ENCODE data around the gene RTL5.

RTL5 gene

GRCh38 chrX:72159769-72160168 lies 28.1 kb upstream of the RTL5 start:
- POLR2A ChIA-PET, result no interaction called here

GRCh38 chrX:72158773-72159172 lies 27.1 kb upstream of the RTL5 start:
- H3K27ac ChIP-seq (ENCODE audit: insufficient read depth in 1 of 2, low read depth in 1 of 2, low read length in 2 of 2, poor library complexity in 1 of 2, severe bottlenecking in 2 of 2), result no peak overlapping the region
- peaks cover 0 to 17% (median 3%) of the 10 kb centered on the region in 5 experiments for H3K9me3 ChIP-seq (ENCODE audit: control extremely low read depth in 1 of 5, control insufficient read depth in 4 of 5, insufficient read depth in 2 of 5, low read depth in 1 of 5, low read length in 4 of 5)
- no peak for DNase-seq
- WGBS (ENCODE audit: insufficient coverage), result 100% methylated on average over 3 of the region's 3 CpGs
- H3K27me3 ChIP-seq (replicated peaks in 2 of 5; ENCODE audit: control insufficient read depth in 4 of 5, insufficient read depth in 5 of 5, low read length in 4 of 5), result peaks cover 0 to 12% (median 0%) of the 10 kb centered on the region in 5 experiments
- no peaks in the 10 kb centered on the region for H3K4me1 ChIP-seq (ENCODE audit: control extremely low read depth in 1 of 4, control insufficient read depth in 4 of 4, insufficient read depth in 4 of 4, low read length in 3 of 4)
- ChIA-PET CTCF (no interaction called here), POLR2A (interaction anchor here (0.6 kb wide), 1 partner anchor 133 kb away, joined by 4 read pairs; no protein-coding TSS in a partner anchor)
- no peak overlapping the region for H3K4me3 ChIP-seq (ENCODE audit: control insufficient read depth in 1 of 7, extremely low read depth in 1 of 7, insufficient read depth in 4 of 7, low read depth in 2 of 7, low read length in 6 of 7)
- H3K36me3 ChIP-seq (ENCODE audit: control insufficient read depth in 4 of 4, insufficient read depth in 4 of 4, low read length in 3 of 4), result no peaks in the 10 kb centered on the region

More at GRCh38 chrX:72159769-72160168, 28.1 kb upstream of the RTL5 start:
- CTCF ChIA-PET, result no interaction called here
- 83% methylated on average over 8 of the region's 10 CpGs for WGBS (ENCODE audit: insufficient coverage)
- Histone ChIP-seq H3K4me3 (ENCODE audit: control insufficient read depth in 1 of 7, extremely low read depth in 1 of 7, insufficient read depth in 4 of 7, low read depth in 2 of 7, low read length in 6 of 7) (no peak overlapping the region), H3K27me3 (replicated peaks in 2 of 5; ENCODE audit: control insufficient read depth in 4 of 5, insufficient read depth in 5 of 5, low read length in 4 of 5) (peaks cover 0 to 12% (median 0%) of the 10 kb centered on the region in 5 experiments), H3K9me3 (ENCODE audit: control extremely low read depth in 1 of 5, control insufficient read depth in 4 of 5, insufficient read depth in 2 of 5, low read depth in 1 of 5, low read length in 4 of 5) (peaks cover 0 to 14% (median 3%) of the 10 kb centered on the region in 5 experiments), H3K36me3 (ENCODE audit: control insufficient read depth in 4 of 4, insufficient read depth in 4 of 4, low read length in 3 of 4) (no peaks in the 10 kb centered on the region), H3K4me1 (ENCODE audit: control extremely low read depth in 1 of 4, control insufficient read depth in 4 of 4, insufficient read depth in 4 of 4, low read length in 3 of 4) (no peaks in the 10 kb centered on the region), H3K27ac (ENCODE audit: insufficient read depth in 1 of 2, low read depth in 1 of 2, low read length in 2 of 2, poor library complexity in 1 of 2, severe bottlenecking in 2 of 2) (no peak overlapping the region)
- no peak for DNase-seq

- Histone ChIP-seq H3K4me1 (ENCODE audit: control extremely low read depth in 1 of 4, control insufficient read depth in 4 of 4, insufficient read depth in 4 of 4, low read length in 3 of 4) (peaks cover 0 to 6% (median 2%) of the 10 kb centered on the region in 4 experiments), H3K27ac (ENCODE audit: insufficient read depth in 1 of 2, low read depth in 1 of 2, low read length in 2 of 2, poor library complexity in 1 of 2, severe bottlenecking in 2 of 2) (no peak overlapping the region), H3K9me3 (ENCODE audit: control extremely low read depth in 1 of 5, control insufficient read depth in 4 of 5, insufficient read depth in 2 of 5, low read depth in 1 of 5, low read length in 4 of 5) (no peaks in the 10 kb centered on the region), H3K4me3 (ENCODE audit: control insufficient read depth in 1 of 7, extremely low read depth in 1 of 7, insufficient read depth in 4 of 7, low read depth in 2 of 7, low read length in 6 of 7) (no peak overlapping the region), H3K36me3 (ENCODE audit: control insufficient read depth in 4 of 4, insufficient read depth in 4 of 4, low read length in 3 of 4) (peaks cover 0 to 4% (median 0%) of the 10 kb centered on the region in 4 experiments), H3K27me3 (replicated peaks in 2 of 5; ENCODE audit: control insufficient read depth in 4 of 5, insufficient read depth in 5 of 5, low read length in 4 of 5) (peaks cover 0 to 31% (median 0%) of the 10 kb centered on the region in 5 experiments)
- no peak for DNase-seq
- CTCF ChIA-PET, result no interaction called here
- no CpG with 5 or more reads among the region's 2 CpGs for WGBS (ENCODE audit: insufficient coverage)
- POLR2A ChIA-PET, result no interaction called here
Measured at GRCh38 chrX:72146527-72146926, 14.8 kb upstream of the RTL5 start.

- no CpG with 5 or more reads among the region's 2 CpGs for WGBS (ENCODE audit: insufficient coverage)
- Histone ChIP-seq H3K4me1 (ENCODE audit: control extremely low read depth in 1 of 4, control insufficient read depth in 4 of 4, insufficient read depth in 4 of 4, low read length in 3 of 4) (peaks cover 0 to 6% (median 2%) of the 10 kb centered on the region in 4 experiments), H3K27me3 (replicated peaks in 2 of 5; ENCODE audit: control insufficient read depth in 4 of 5, insufficient read depth in 5 of 5, low read length in 4 of 5) (peaks cover 0 to 31% (median 0%) of the 10 kb centered on the region in 5 experiments), H3K36me3 (ENCODE audit: control insufficient read depth in 4 of 4, insufficient read depth in 4 of 4, low read length in 3 of 4) (peaks cover 0 to 8% (median 2%) of the 10 kb centered on the region in 4 experiments), H3K4me3 (ENCODE audit: control insufficient read depth in 1 of 7, extremely low read depth in 1 of 7, insufficient read depth in 4 of 7, low read depth in 2 of 7, low read length in 6 of 7) (no peak overlapping the region), H3K9me3 (ENCODE audit: control extremely low read depth in 1 of 5, control insufficient read depth in 4 of 5, insufficient read depth in 2 of 5, low read depth in 1 of 5, low read length in 4 of 5) (no peaks in the 10 kb centered on the region), H3K27ac (ENCODE audit: insufficient read depth in 1 of 2, low read depth in 1 of 2, low read length in 2 of 2, poor library complexity in 1 of 2, severe bottlenecking in 2 of 2) (no peak overlapping the region)
- ChIA-PET POLR2A (no interaction called here), CTCF (interaction anchor here (0.6 kb wide), 1 partner anchor 131 kb away, joined by 3 read pairs; no protein-coding TSS in a partner anchor)
- DNase-seq, result no peak
Measured at GRCh38 chrX:72145181-72145580, 13.5 kb upstream of the RTL5 start.

GRCh38 chrX:72143609-72143907 lies 11.8 kb upstream of the RTL5 start:
- POLR2A ChIA-PET, result no interaction called here
- CTCF ChIA-PET, result no interaction called here
- H3K36me3 ChIP-seq (ENCODE audit: control insufficient read depth in 4 of 4, insufficient read depth in 4 of 4, low read length in 3 of 4), result peaks cover 0 to 23% (median 12%) of the 10 kb centered on the region in 4 experiments
- H3K27me3 ChIP-seq (replicated peaks in 2 of 5; ENCODE audit: control insufficient read depth in 4 of 5, insufficient read depth in 5 of 5, low read length in 4 of 5), result peaks cover 0 to 42% (median 0%) of the 10 kb centered on the region in 5 experiments
- no peak overlapping the region for H3K4me3 ChIP-seq (ENCODE audit: control insufficient read depth in 1 of 7, extremely low read depth in 1 of 7, insufficient read depth in 4 of 7, low read depth in 2 of 7, low read length in 6 of 7)
- no peaks in the 10 kb centered on the region for H3K9me3 ChIP-seq (ENCODE audit: control extremely low read depth in 1 of 5, control insufficient read depth in 4 of 5, insufficient read depth in 2 of 5, low read depth in 1 of 5, low read length in 4 of 5)
- H3K4me1 ChIP-seq (ENCODE audit: control extremely low read depth in 1 of 4, control insufficient read depth in 4 of 4, insufficient read depth in 4 of 4, low read length in 3 of 4), result peaks cover 0 to 6% (median 2%) of the 10 kb centered on the region in 4 experiments
- no peak overlapping the region for H3K27ac ChIP-seq (ENCODE audit: insufficient read depth in 1 of 2, low read depth in 1 of 2, low read length in 2 of 2, poor library complexity in 1 of 2, severe bottlenecking in 2 of 2)
- no peak for DNase-seq
- 75% methylated on average over 2 of the region's 2 CpGs for WGBS (ENCODE audit: insufficient coverage)

GRCh38 chrX:72142794-72143608 lies 11.3 kb upstream of the RTL5 start:
- POLR2A ChIA-PET, result no interaction called here
- H3K4me1 ChIP-seq (ENCODE audit: control extremely low read depth in 1 of 4, control insufficient read depth in 4 of 4, insufficient read depth in 4 of 4, low read length in 3 of 4), result peaks cover 0 to 6% (median 2%) of the 10 kb centered on the region in 4 experiments
- H3K36me3 ChIP-seq (ENCODE audit: control insufficient read depth in 4 of 4, insufficient read depth in 4 of 4, low read length in 3 of 4), result peaks cover 0 to 28% (median 15%) of the 10 kb centered on the region in 4 experiments
- H3K27me3 ChIP-seq (replicated peaks in 2 of 5; ENCODE audit: control insufficient read depth in 4 of 5, insufficient read depth in 5 of 5, low read length in 4 of 5), result peaks cover 0 to 41% (median 0%) of the 10 kb centered on the region in 5 experiments
- peak in 1 of 3 donors; percentile 15 for DNase-seq
- CTCF ChIA-PET, result no interaction called here
- 73% methylated on average over 8 of the region's 11 CpGs for WGBS (ENCODE audit: insufficient coverage)
- H3K9me3 ChIP-seq (ENCODE audit: control extremely low read depth in 1 of 5, control insufficient read depth in 4 of 5, insufficient read depth in 2 of 5, low read depth in 1 of 5, low read length in 4 of 5), result no peaks in the 10 kb centered on the region
- no peak overlapping the region for H3K27ac ChIP-seq (ENCODE audit: insufficient read depth in 1 of 2, low read depth in 1 of 2, low read length in 2 of 2, poor library complexity in 1 of 2, severe bottlenecking in 2 of 2)
- H3K4me3 ChIP-seq (ENCODE audit: control insufficient read depth in 1 of 7, extremely low read depth in 1 of 7, insufficient read depth in 4 of 7, low read depth in 2 of 7, low read length in 6 of 7), result no peak overlapping the region

Measured in common myeloid progenitor, CD34-positive (primary cell).